H1 (cell line): ENCODE measurements around the gene CLEC16A.

ENCODE experiments used
- CTCF ChIP-seq, 3 experiments: IDR thresholded peaks; 1 replicate in 2 of 3; 2 replicates in 1 of 3; pipeline versions ENCODE4 v1.5.1 to v1.6.1; 2011; ENCODE audit warnings: low read length in 3 of 3, mild to moderate bottlenecking in 3 of 3, inconsistent platforms in 2 of 3, low read depth in 1 of 3, moderate library complexity in 1 of 3; ENCODE audit not compliant: insufficient read depth in 1 of 3; ENCODE audit errors: control extremely low read depth in 1 of 3
- EP300 ChIP-seq, 2 experiments: IDR thresholded peaks; 1 replicate in 1 of 2; 2 replicates in 1 of 2; pipeline ENCODE4 v1.6.1; 2011 to 2012; ENCODE audit warnings: low read depth in 2 of 2, low read length in 2 of 2, mild to moderate bottlenecking in 2 of 2, borderline replicate concordance in 1 of 2, inconsistent platforms in 1 of 2, moderate library complexity in 1 of 2
- GABPA ChIP-seq: IDR thresholded peaks from 2 replicates; pipeline ENCODE4 v1.6.1; 2011; ENCODE audit warnings: mild to moderate bottlenecking, low read length, moderate library complexity, borderline replicate concordance; ENCODE audit not compliant: insufficient read depth
- KDM1A ChIP-seq: fragments of 200-600, 300-600 bp; sonication (generic); IDR thresholded peaks from 2 replicates; pipeline ENCODE4 v1.7.1; 2016; ENCODE audit warnings: mild to moderate bottlenecking, low read length, borderline replicate concordance

- TF ChIP-seq CTCF (IDR thresholded peaks at IDR 0.05; ENCODE audit: control extremely low read depth in 1 of 3, insufficient read depth in 1 of 3, low read depth in 1 of 3, low read length in 3 of 3) = no peak
- no peak for TF ChIP-seq EP300 (IDR thresholded peaks at IDR 0.05; ENCODE audit: borderline replicate concordance in 1 of 2, low read depth in 2 of 2, low read length in 2 of 2)
- no peak for TF ChIP-seq GABPA
- TF ChIP-seq KDM1A = no peak
These were observed 149.3 kb downstream of the CLEC16A start for GRCh38 chr16:11093572-11094074.
